Nephron (organoid): ENCODE measurements around the gene UPF2.

ENCODE experiments used
- H3K27ac Mint-ChIP-seq, 3 experiments: 2 replicates each; pipeline ENCODE4 v1.8.0; 2020; ENCODE audit warnings: mixed read lengths in 3 of 3, mild to moderate bottlenecking in 2 of 3, moderate library complexity in 1 of 3
- H3K27me3 Mint-ChIP-seq: 2 replicates; pipeline ENCODE4 v1.8.0; 2021; ENCODE audit warnings: low read depth, mild to moderate bottlenecking, moderate library complexity, mixed read lengths
- H3K36me3 Mint-ChIP-seq: 2 replicates; pipeline ENCODE4 v1.8.0; 2020; ENCODE audit warnings: low read depth, mixed read lengths
- H3K4me1 Mint-ChIP-seq: 2 replicates; pipeline ENCODE4 v1.8.0; 2020; ENCODE audit warnings: mixed read lengths
- H3K4me3 Mint-ChIP-seq, 3 experiments: 2 replicates each; pipeline ENCODE4 v1.8.0; 2020; ENCODE audit warnings: mild to moderate bottlenecking in 3 of 3, mixed read lengths in 3 of 3, moderate library complexity in 2 of 3
- H3K9me3 Mint-ChIP-seq: 2 replicates; pipeline ENCODE4 v1.8.0; 2020; ENCODE audit warnings: mixed read lengths
- CTCF ChIP-seq, 3 experiments: fragments of 200-600 bp; sonication (generic); IDR thresholded peaks; one replicate each; pipeline ENCODE4 v1.5.0; 2021; ENCODE audit warnings: antibody characterized with exemption in 3 of 3; ENCODE audit not compliant: unreplicated experiment in 3 of 3

UPF2 gene

GRCh38 chr10:11886138-11886474, 156.5 kb downstream of the UPF2 start:
- no peaks in the 10 kb centered on the region for H3K9me3 Mint-ChIP-seq
- peaks cover 11% of the 10 kb centered on the region for H3K27me3 Mint-ChIP-seq
- no peaks in the 10 kb centered on the region for H3K4me1 Mint-ChIP-seq
- no peak for TF ChIP-seq CTCF (IDR thresholded peaks at IDR 0.05; ENCODE audit: unreplicated experiment in 3 of 3)
- H3K27ac Mint-ChIP-seq, result no peak overlapping the region
- H3K36me3 Mint-ChIP-seq, result no peaks in the 10 kb centered on the region
- H3K4me3 Mint-ChIP-seq, result no peak overlapping the region

GRCh38 chr10:11885437-11886137, 157.0 kb downstream of the UPF2 start:
- Mint-ChIP-seq H3K9me3 (no peaks in the 10 kb centered on the region), H3K4me3 (no peak overlapping the region), H3K27ac (no peak overlapping the region), H3K36me3 (no peaks in the 10 kb centered on the region), H3K27me3 (peaks cover 7% of the 10 kb centered on the region), H3K4me1 (no peaks in the 10 kb centered on the region)
- TF ChIP-seq CTCF (IDR thresholded peaks at IDR 0.05; ENCODE audit: unreplicated experiment in 3 of 3), result no peak

GRCh38 chr10:11884706-11885423, 157.7 kb downstream of the UPF2 start:
- no peak for TF ChIP-seq CTCF (IDR thresholded peaks at IDR 0.05; ENCODE audit: unreplicated experiment in 3 of 3)
- Mint-ChIP-seq H3K4me3 (no peak overlapping the region), H3K9me3 (no peaks in the 10 kb centered on the region), H3K4me1 (no peaks in the 10 kb centered on the region), H3K27ac (no peak overlapping the region), H3K36me3 (no peaks in the 10 kb centered on the region), H3K27me3 (peaks cover 7% of the 10 kb centered on the region)

- H3K27ac Mint-ChIP-seq, result no peak overlapping the region
- H3K27me3 Mint-ChIP-seq, result peaks cover 4% of the 10 kb centered on the region
- H3K4me3 Mint-ChIP-seq, result no peak overlapping the region
- no peak for TF ChIP-seq CTCF (IDR thresholded peaks at IDR 0.05; ENCODE audit: unreplicated experiment in 3 of 3)
- no peaks in the 10 kb centered on the region for H3K4me1 Mint-ChIP-seq
- H3K9me3 Mint-ChIP-seq, result no peaks in the 10 kb centered on the region
- no peaks in the 10 kb centered on the region for H3K36me3 Mint-ChIP-seq
These were observed 159.8 kb downstream of the UPF2 start for GRCh38 chr10:11882646-11883375.

GRCh38 chr10:11881477-11882417, 160.9 kb downstream of the UPF2 start:
- TF ChIP-seq CTCF (IDR thresholded peaks at IDR 0.05; ENCODE audit: unreplicated experiment in 3 of 3), result no peak
- Mint-ChIP-seq H3K9me3 (no peaks in the 10 kb centered on the region), H3K27me3 (peaks cover 3% of the 10 kb centered on the region), H3K36me3 (no peaks in the 10 kb centered on the region), H3K4me3 (no peak overlapping the region), H3K27ac (no peak overlapping the region), H3K4me1 (no peaks in the 10 kb centered on the region)
